ENCODE results near the gene RBBP8NL. TPM values are rescaled to one million over a fixed set of nuclear protein-coding genes. Genes with fewer than 3 reads are reported as not detected.

The RBBP8NL gene
- polyA plus RNA-seq, 3 donors, result not detected

DNA sequence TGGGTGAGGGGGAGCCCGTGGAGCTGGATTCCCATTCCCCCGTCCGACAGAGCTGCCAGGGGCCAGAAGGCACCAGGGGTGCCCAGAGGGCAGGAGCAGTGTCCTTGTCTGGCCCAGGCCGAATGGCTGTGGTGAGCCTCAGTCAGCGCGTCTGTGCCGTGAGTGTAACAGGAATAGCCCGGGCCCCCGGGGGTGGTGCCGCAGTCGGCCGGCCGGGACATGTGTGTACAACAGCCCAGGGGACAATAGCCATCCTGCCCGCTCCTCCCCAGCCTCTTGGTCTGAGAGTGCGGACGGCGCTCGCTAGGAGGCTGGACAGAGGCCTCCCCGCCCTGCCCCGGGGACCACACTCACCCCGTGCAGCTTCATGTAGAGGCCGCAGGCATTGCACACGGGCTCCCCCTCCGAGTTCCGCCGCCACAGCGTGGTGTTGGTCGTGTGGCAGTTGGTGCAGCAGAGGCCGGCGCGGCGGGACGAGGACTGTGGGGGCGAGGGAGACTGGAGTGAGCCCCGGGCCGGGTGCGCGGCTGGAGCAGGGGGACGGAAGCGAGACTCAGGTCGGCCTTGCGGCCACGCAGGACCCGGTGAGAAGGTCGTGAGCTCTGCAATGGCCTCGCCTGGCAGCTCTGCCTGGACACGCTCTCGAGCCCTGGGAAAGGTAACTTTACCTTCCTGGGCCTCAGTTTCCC, 38.9 kb upstream of the RBBP8NL start:
- TF ChIP-seq, protein P1, sequence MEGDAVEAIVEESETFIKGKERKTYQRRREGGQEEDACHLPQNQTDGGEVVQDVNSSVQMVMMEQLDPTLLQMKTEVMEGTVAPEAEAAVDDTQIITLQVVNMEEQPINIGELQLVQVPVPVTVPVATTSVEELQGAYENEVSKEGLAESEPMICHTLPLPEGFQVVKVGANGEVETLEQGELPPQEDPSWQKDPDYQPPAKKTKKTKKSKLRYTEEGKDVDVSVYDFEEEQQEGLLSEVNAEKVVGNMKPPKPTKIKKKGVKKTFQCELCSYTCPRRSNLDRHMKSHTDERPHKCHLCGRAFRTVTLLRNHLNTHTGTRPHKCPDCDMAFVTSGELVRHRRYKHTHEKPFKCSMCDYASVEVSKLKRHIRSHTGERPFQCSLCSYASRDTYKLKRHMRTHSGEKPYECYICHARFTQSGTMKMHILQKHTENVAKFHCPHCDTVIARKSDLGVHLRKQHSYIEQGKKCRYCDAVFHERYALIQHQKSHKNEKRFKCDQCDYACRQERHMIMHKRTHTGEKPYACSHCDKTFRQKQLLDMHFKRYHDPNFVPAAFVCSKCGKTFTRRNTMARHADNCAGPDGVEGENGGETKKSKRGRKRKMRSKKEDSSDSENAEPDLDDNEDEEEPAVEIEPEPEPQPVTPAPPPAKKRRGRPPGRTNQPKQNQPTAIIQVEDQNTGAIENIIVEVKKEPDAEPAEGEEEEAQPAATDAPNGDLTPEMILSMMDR (IDR thresholded peaks at IDR 0.05), result no peak
- H3K4me1 ChIP-seq (ENCODE audit: control insufficient read depth in 1 of 2, insufficient read depth in 2 of 2, low read length in 2 of 2), result no peaks in the 10 kb centered on the region
- H3K4me3 Mint-ChIP-seq, result no peak overlapping the region

DNA sequence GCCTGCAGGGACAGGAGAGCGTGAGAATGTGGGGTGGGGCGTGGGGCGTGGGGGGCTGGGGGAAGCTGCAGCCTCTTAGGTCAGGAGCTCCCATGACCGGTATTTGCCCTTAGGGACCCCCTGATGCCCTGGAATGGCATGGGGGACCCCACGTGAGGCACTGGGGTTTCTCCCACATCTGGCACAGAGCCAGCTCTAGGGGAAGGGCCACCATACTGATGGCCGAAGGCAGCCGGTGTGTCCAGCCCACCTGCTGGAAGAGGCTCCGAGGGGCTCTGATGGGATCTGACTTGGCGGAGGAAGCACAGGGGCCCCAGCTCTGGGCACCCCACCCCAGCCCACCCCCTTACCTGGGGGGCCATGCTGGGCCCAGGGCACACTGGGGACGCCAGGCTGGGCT, 37.7 kb upstream of the RBBP8NL start:
- H3K4me3 Mint-ChIP-seq, result no peak overlapping the region
- intact Hi-C loops (cut with micrococcal nuclease), result no loop called here
- TF ChIP-seq, protein P1 (IDR thresholded peaks at IDR 0.05), result no peak
- DNase-seq, result no peak
- H3K4me1 Mint-ChIP-seq, result no peaks in the 10 kb centered on the region
- H3K9me3 ChIP-seq (replicated peaks in 1 of 2; ENCODE audit: control insufficient read depth in 1 of 2, insufficient read depth in 1 of 2, low read length in 2 of 2), result no peaks in the 10 kb centered on the region
- WGBS (ENCODE audit: insufficient coverage), result 86% methylated on average over 4 of the region's 10 CpGs
- H3K27ac ChIP-seq (ENCODE audit: low read depth in 1 of 2, low read length in 2 of 2), result no peak overlapping the region
- no peaks in the 10 kb centered on the region for H3K79me2 ChIP-seq (ENCODE audit: insufficient read depth, low read length)
- H3K4me1 ChIP-seq (ENCODE audit: control insufficient read depth in 1 of 2, insufficient read depth in 2 of 2, low read length in 2 of 2), result no peaks in the 10 kb centered on the region
- H3K36me3 Mint-ChIP-seq, result no peaks in the 10 kb centered on the region
- no peak overlapping the region for H3K4me3 ChIP-seq (replicated peaks in 1 of 3; ENCODE audit: low read depth in 2 of 3, low read length in 3 of 3)
- peaks cover 6 to 10% (median 8%) of the 10 kb centered on the region in 3 donors for H3K27me3 Mint-ChIP-seq (ENCODE audit: low read depth in 3 of 3)
- no peak overlapping the region for H3K9ac ChIP-seq (ENCODE audit: insufficient read depth, low read length, poor library complexity, severe bottlenecking)
- H3K4me2 ChIP-seq (replicated peaks; ENCODE audit: extremely low read depth, low read length, poor library complexity, severe bottlenecking), result no peak overlapping the region
- no peaks in the 10 kb centered on the region for H4K20me1 ChIP-seq (ENCODE audit: insufficient read depth, low read length)
- no peaks in the 10 kb centered on the region for H3K36me3 ChIP-seq (replicated peaks in 1 of 2; ENCODE audit: control insufficient read depth in 1 of 2, insufficient read depth in 2 of 2, low read length in 2 of 2)
- peaks cover 0 to 1% of the 10 kb centered on the region in 2 donors for H3K27me3 ChIP-seq (ENCODE audit: control insufficient read depth in 2 of 2, insufficient read depth in 2 of 2, low read length in 2 of 2)
- no peak overlapping the region for H3K27ac Mint-ChIP-seq
- H2AFZ ChIP-seq (ENCODE audit: insufficient read depth, low read depth, low read length, poor library complexity, severe bottlenecking), result no peak overlapping the region
- H3K9me3 Mint-ChIP-seq, result no peaks in the 10 kb centered on the region

More for the DNA sequence above, 38.9 kb upstream of the RBBP8NL start:
- H3K27me3 ChIP-seq (ENCODE audit: control insufficient read depth in 2 of 2, insufficient read depth in 2 of 2, low read length in 2 of 2), result peaks cover 0 to 11% of the 10 kb centered on the region in 2 donors
- H3K27ac Mint-ChIP-seq, result no peak overlapping the region
- H3K4me2 ChIP-seq (replicated peaks; ENCODE audit: extremely low read depth, low read length, poor library complexity, severe bottlenecking), result no peak overlapping the region
- H4K20me1 ChIP-seq (ENCODE audit: insufficient read depth, low read length), result no peaks in the 10 kb centered on the region
- peaks cover 8 to 19% (median 12%) of the 10 kb centered on the region in 3 donors for H3K27me3 Mint-ChIP-seq (ENCODE audit: low read depth in 3 of 3)
- H3K4me3 ChIP-seq (replicated peaks in 1 of 3; ENCODE audit: low read depth in 2 of 3, low read length in 3 of 3), result no peak overlapping the region
- no peak overlapping the region for H3K9ac ChIP-seq (ENCODE audit: insufficient read depth, low read length, poor library complexity, severe bottlenecking)
- no peaks in the 10 kb centered on the region for H3K9me3 Mint-ChIP-seq
- H3K27ac ChIP-seq (ENCODE audit: low read depth in 1 of 2, low read length in 2 of 2), result no peak overlapping the region
- H3K79me2 ChIP-seq (ENCODE audit: insufficient read depth, low read length), result no peaks in the 10 kb centered on the region
- no peaks in the 10 kb centered on the region for H3K9me3 ChIP-seq (replicated peaks in 1 of 2; ENCODE audit: control insufficient read depth in 1 of 2, insufficient read depth in 1 of 2, low read length in 2 of 2)
- no peaks in the 10 kb centered on the region for H3K36me3 ChIP-seq (replicated peaks in 1 of 2; ENCODE audit: control insufficient read depth in 1 of 2, insufficient read depth in 2 of 2, low read length in 2 of 2)
- intact Hi-C loops (cut with micrococcal nuclease), result no loop called here
- no peaks in the 10 kb centered on the region for H3K36me3 Mint-ChIP-seq
- H2AFZ ChIP-seq (ENCODE audit: insufficient read depth, low read depth, low read length, poor library complexity, severe bottlenecking), result no peak overlapping the region
- no peak for DNase-seq
- no peaks in the 10 kb centered on the region for H3K4me1 Mint-ChIP-seq
- 91% methylated on average over 41 of the region's 48 CpGs for WGBS (ENCODE audit: insufficient coverage)
